GM18867 (cell line): ENCODE results near the gene RRP1.
"Not testable (repeated sequence)": the region's sequence is repeated elsewhere in the genome, so short reads cannot be mapped to it uniquely, and the experiment has no call there.

Source experiments
- ATAC-seq: cut with Tn5 transposase; IDR thresholded peaks from one replicate; pipeline ENCODE4 v1.9.1; 2021; ENCODE audit warnings: mild to moderate bottlenecking, moderate library complexity; ENCODE audit not compliant: unreplicated experiment

The RRP1 gene

GRCh38 chr21:43834146-43834905 lies 44.9 kb downstream of the RRP1 start:
- ATAC-seq, result no peak

GRCh38 chr21:43835050-43835449 lies 45.7 kb downstream of the RRP1 start:
- no peak for ATAC-seq

- ATAC-seq, result no peak
Measured at GRCh38 chr21:43835861-43836260, 46.5 kb downstream of the RRP1 start.

- ATAC-seq, result no peak
Measured at GRCh38 chr21:43836616-43837015, 47.2 kb downstream of the RRP1 start.

DNA sequence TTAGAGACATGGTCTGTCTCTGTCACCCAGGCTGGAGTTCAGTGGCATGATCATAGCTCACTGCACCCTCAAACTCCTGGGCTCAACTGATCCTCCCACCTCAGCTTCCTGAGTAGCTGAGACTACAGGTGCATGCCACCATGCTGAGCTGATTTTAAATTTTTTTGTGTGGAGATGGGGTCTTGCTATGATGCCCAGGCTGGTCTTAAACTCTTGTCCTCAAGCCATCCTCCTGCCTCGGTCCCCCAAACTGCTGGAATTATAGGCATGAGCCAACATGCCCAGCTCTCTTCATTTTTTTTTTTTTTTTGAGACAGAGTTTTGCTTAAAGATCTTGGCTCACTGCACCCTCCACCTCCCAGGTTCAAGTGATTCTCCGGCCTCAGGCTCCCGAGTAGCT lies 50.9 kb downstream of the RRP1 start:
- no peak for ATAC-seq

GRCh38 chr21:43842742-43843141 lies 53.4 kb downstream of the RRP1 start:
- no peak for ATAC-seq

DNA sequence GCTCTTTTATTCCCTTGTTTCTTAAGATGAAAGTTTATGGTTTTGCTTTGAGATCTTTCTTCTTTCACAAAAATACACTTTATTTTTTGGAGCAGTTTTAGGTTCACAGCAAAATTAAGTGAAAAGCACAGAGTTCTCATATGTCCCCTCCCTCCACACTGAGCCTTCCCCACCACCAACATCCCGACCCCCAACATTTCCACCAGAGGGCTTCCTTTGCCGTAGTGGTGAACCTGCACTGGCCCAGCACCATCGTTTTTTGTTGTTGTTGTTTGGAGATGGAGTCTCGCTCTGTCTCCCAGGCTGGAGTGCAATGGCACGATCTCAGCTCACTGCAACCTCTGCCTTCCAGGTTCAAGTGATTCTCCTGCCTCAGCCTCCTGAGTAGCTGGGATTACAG lies 55.5 kb downstream of the RRP1 start:
- not testable (repeated sequence) for ATAC-seq

- ATAC-seq, result no peak
Measured at GRCh38 chr21:43845386-43845785, 56.0 kb downstream of the RRP1 start.

GRCh38 chr21:43846430-43846829 lies 57.1 kb downstream of the RRP1 start:
- ATAC-seq, result no peak

GRCh38 chr21:43847301-43847700 lies 57.9 kb downstream of the RRP1 start:
- no peak for ATAC-seq

DNA sequence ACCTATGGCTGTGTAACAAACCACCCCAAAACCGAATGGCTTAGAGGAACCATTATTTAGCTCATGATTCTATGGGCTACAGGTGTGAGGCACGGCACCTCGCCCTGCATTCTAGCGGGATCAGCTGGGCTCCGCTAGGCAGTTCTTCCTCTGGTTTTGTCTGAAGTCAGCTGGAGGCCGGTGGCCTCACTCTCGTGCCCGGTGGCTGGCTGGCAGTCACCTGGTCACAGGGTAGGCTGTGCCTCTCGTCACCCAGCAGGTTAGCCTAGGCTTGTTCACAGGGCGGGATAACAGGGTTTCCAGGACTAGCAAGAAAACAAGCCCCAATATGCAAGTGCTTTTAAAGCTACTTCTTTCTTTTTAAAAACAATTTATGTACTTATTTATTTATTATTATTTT lies 59.4 kb downstream of the RRP1 start:
- no peak for ATAC-seq

- ATAC-seq, result no peak
Measured at GRCh38 chr21:43849532-43850299, 60.3 kb downstream of the RRP1 start.

GRCh38 chr21:43850728-43851295 lies 61.4 kb downstream of the RRP1 start:
- no peak for ATAC-seq

DNA sequence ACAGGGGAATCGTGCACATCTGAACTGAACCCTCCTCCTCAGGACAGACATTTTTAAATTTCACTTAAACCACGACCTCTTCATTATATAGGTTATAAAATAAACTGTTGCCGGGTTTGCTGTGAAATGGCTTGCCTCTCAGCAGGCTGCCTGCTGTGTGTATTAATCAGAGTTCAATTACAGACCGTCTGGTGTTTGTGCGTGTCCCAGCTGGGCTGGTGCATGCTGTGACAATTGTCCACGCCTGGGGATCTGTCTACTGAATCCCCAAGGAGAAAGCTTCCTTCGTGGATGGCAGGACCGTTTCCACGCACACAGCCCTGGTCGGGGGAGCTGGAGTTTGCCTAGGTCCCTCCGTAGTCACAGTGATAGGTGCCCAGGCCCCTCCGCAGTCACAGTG lies 62.2 kb downstream of the RRP1 start:
- no peak for ATAC-seq

DNA sequence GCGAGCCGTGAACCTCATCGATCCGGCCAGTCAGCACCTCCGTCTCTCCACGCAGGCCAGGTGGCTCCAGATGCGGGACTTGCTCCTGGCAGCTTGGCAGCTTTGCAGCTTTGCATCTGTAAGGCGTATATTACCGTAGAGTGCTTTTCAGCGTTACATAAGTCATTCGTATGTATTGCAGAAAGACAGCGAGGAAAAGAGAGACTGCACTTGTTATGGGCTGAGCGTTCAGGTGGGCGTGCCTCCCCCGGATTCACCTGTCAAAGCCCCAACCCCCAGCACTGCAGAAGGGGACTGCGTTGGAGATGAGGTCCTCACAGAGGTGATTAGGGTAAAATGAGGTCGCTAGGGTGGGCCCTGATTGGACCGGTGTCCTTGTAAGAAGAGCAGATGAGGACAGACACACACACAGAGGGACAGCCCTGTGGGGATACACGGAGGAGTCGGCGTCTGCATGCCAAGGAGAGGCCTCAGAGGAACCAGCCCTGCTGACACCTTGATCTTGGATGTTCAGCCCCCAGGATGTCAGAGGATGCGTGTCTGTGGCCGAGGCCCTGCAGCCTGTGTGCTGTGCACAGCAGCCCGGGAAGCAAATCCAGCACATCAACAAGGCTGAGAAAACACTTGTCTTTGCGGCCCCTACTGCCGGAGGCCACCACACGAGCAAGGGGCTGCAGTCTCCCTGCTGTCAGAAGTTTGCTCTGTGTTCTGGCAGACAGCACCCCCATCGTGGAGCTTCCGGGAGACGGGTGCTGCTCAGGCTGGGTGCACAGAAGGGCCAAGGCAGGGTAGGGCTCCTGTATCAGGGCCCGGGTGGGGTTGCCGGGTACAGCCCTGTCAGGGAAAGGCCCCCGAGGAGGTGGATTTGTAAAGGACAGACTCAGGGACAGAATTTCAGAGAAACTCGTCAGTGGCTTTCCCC lies 64.7 kb downstream of the RRP1 start:
- ATAC-seq, result no peak
